ENCODE results near the gene MBOAT2. TPM values are rescaled to one million over a fixed set of nuclear protein-coding genes. Genes with fewer than 3 reads are reported as not detected.

Gene MBOAT2
- total and polyA plus RNA-seq, 4 donors = 9.0 to 72.9 (median 16.8) TPM

- Histone ChIP-seq H3K36me3 (ENCODE audit: control insufficient read depth in 4 of 4, insufficient read depth in 4 of 4, low read length in 4 of 4) (no peaks in the 10 kb centered on the region), H3K27ac (ENCODE audit: low read depth in 1 of 2, low read length in 1 of 2) (no peak overlapping the region), H3K4me3 (no peak overlapping the region), H3K4me1 (ENCODE audit: control insufficient read depth in 5 of 5, insufficient read depth in 5 of 5, low read length in 5 of 5) (peaks cover 0 to 3% (median 0%) of the 10 kb centered on the region in 5 donors), H3K9me3 (ENCODE audit: control insufficient read depth in 4 of 4, insufficient read depth in 3 of 4, low read length in 3 of 4) (no peaks in the 10 kb centered on the region), H3K27me3 (ENCODE audit: control insufficient read depth in 3 of 3, insufficient read depth in 3 of 3, low read length in 2 of 3) (no peaks in the 10 kb centered on the region), H3K9ac (ENCODE audit: insufficient read depth in 1 of 2, low read length in 2 of 2) (no peak overlapping the region)
- TF ChIP-seq, protein P1, sequence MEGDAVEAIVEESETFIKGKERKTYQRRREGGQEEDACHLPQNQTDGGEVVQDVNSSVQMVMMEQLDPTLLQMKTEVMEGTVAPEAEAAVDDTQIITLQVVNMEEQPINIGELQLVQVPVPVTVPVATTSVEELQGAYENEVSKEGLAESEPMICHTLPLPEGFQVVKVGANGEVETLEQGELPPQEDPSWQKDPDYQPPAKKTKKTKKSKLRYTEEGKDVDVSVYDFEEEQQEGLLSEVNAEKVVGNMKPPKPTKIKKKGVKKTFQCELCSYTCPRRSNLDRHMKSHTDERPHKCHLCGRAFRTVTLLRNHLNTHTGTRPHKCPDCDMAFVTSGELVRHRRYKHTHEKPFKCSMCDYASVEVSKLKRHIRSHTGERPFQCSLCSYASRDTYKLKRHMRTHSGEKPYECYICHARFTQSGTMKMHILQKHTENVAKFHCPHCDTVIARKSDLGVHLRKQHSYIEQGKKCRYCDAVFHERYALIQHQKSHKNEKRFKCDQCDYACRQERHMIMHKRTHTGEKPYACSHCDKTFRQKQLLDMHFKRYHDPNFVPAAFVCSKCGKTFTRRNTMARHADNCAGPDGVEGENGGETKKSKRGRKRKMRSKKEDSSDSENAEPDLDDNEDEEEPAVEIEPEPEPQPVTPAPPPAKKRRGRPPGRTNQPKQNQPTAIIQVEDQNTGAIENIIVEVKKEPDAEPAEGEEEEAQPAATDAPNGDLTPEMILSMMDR (IDR thresholded peaks at IDR 0.05; ENCODE audit: control extremely low read depth, extremely low read depth) = no peak
- DNase-seq (no peak), ATAC-seq (ENCODE audit: insufficient read depth, low FRiP score) (no peak)
- WGBS, 2 donors = 93 to 97% methylated on average over 3 of the region's 3 CpGs
Observed at GRCh38 chr2:9015998-9016397, 12.5 kb upstream of the MBOAT2 start.

DNA sequence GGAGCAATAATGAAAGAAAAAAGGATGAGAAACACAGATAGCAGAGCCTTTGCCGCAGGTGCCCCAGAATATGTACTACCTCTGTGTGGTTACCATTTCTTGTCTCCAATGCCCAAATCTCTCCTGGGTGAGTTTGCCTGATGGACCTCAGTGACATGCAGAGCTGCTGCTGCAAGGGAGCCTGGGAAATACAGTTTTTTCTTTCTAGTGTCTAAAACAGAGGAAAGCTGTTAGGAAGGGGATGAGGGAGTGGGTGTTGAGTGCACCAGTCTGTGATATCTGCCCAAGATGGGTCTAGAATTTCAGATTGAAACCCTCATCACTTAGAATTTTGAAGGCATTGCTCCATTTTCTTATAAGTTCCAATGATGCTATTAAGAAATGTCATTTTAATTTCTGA lies 9.9 kb upstream of the MBOAT2 start:
- H3K4me3 ChIP-seq = no peak overlapping the region
- H3K4me1 ChIP-seq (ENCODE audit: control insufficient read depth in 5 of 5, insufficient read depth in 5 of 5, low read length in 5 of 5) = peaks cover 0 to 16% (median 0%) of the 10 kb centered on the region in 5 donors
- H3K27me3 ChIP-seq (ENCODE audit: control insufficient read depth in 3 of 3, insufficient read depth in 3 of 3, low read length in 2 of 3) = no peaks in the 10 kb centered on the region
- H3K36me3 ChIP-seq (ENCODE audit: control insufficient read depth in 4 of 4, insufficient read depth in 4 of 4, low read length in 4 of 4) = no peaks in the 10 kb centered on the region
- H3K9ac ChIP-seq (ENCODE audit: insufficient read depth in 1 of 2, low read length in 2 of 2) = no peak overlapping the region
- 95 to 98% methylated on average over 1 of the region's 1 CpG for WGBS, 2 donors
- no peak for DNase-seq
- TF ChIP-seq, protein P1 (IDR thresholded peaks at IDR 0.05; ENCODE audit: control extremely low read depth, extremely low read depth) = no peak
- ATAC-seq (ENCODE audit: insufficient read depth, low FRiP score) = no peak
- H3K27ac ChIP-seq (ENCODE audit: low read depth in 1 of 2, low read length in 1 of 2) = no peak overlapping the region
- no peaks in the 10 kb centered on the region for H3K9me3 ChIP-seq (ENCODE audit: control insufficient read depth in 4 of 4, insufficient read depth in 3 of 4, low read length in 3 of 4)

DNA sequence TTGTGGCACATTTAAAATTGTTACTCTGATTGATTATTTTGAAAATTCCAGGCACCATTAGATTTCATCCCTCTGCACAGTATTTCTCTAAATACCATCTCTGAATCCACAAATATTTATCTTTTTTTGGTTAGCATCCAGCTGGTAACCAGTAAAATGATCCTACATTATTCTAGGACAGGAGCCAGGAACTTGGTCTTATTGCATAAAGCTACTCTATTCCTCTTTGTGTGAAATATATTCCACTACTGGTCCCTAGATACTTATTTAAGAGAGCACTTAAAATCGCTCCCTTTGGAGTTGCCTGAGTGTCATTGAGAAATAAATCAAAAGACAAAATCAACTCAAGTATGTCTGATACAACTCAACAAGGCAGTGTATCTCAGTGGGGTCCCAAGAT lies 7.4 kb upstream of the MBOAT2 start:
- H3K9me3 ChIP-seq (ENCODE audit: control insufficient read depth in 4 of 4, insufficient read depth in 3 of 4, low read length in 3 of 4) = no peaks in the 10 kb centered on the region
- DNase-seq = peak in 2 of 3 donors; percentile 92
- ATAC-seq (ENCODE audit: insufficient read depth, low FRiP score) = no peak
- no peak overlapping the region for H3K9ac ChIP-seq (ENCODE audit: insufficient read depth in 1 of 2, low read length in 2 of 2)
- H3K4me3 ChIP-seq = no peak overlapping the region
- H3K27me3 ChIP-seq (ENCODE audit: control insufficient read depth in 3 of 3, insufficient read depth in 3 of 3, low read length in 2 of 3) = no peaks in the 10 kb centered on the region
- 48 to 79% methylated on average over 1 of the region's 1 CpG for WGBS, 2 donors
- H3K27ac ChIP-seq (ENCODE audit: low read depth in 1 of 2, low read length in 1 of 2) = no peak overlapping the region
- H3K4me1 ChIP-seq (ENCODE audit: control insufficient read depth in 5 of 5, insufficient read depth in 5 of 5, low read length in 5 of 5) = peaks cover 0 to 16% (median 0%) of the 10 kb centered on the region in 5 donors
- H3K36me3 ChIP-seq (ENCODE audit: control insufficient read depth in 4 of 4, insufficient read depth in 4 of 4, low read length in 4 of 4) = no peaks in the 10 kb centered on the region
- TF ChIP-seq, protein P1 (IDR thresholded peaks at IDR 0.05; ENCODE audit: control extremely low read depth, extremely low read depth) = no peak

Measured in lung (tissue), 12 donors.